H9 (cell line): ENCODE data around the gene ZDHHC12. TPM values are rescaled to one million over a fixed set of nuclear protein-coding genes. Genes with fewer than 3 reads are reported as not detected.

ENCODE experiments used
- DNase-seq: peaks from one replicate; pipeline ENCODE4 v3.0.0-alpha.2; 2017
- H2AFZ ChIP-seq: one replicate; pipeline ENCODE4 v1.6.1; 2013; ENCODE audit warnings: mild to moderate bottlenecking, low read length, control low read depth, moderate library complexity
- H2AK5ac ChIP-seq: 2 replicates; pipeline ENCODE4 v1.6.1; 2013; ENCODE audit warnings: low read length, control low read depth, mixed read lengths; ENCODE audit not compliant: insufficient read length
- H2BK120ac ChIP-seq: one replicate; pipeline ENCODE4 v1.6.1; 2013; ENCODE audit warnings: low read depth, mild to moderate bottlenecking, low read length, control low read depth, inconsistent platforms; ENCODE audit not compliant: poor library complexity, severe bottlenecking
- H2BK12ac ChIP-seq: 2 replicates; pipeline ENCODE4 v1.6.1; 2013; ENCODE audit warnings: low read length, control low read depth, mixed read lengths, low read depth; ENCODE audit not compliant: insufficient read length
- H2BK15ac ChIP-seq: 2 replicates; pipeline ENCODE4 v1.6.1; 2013; ENCODE audit warnings: low read depth, low read length, control low read depth
- H2BK20ac ChIP-seq: one replicate; pipeline ENCODE4 v1.6.1; 2013; ENCODE audit warnings: low read depth, mild to moderate bottlenecking, low read length, control low read depth, inconsistent platforms; ENCODE audit not compliant: poor library complexity, severe bottlenecking
- H2BK5ac ChIP-seq: 2 replicates; pipeline ENCODE4 v1.6.1; 2013; ENCODE audit warnings: low read length, control low read depth, mixed read lengths; ENCODE audit not compliant: insufficient read length
- H3K14ac ChIP-seq: 2 replicates; pipeline ENCODE4 v1.6.1; 2013; ENCODE audit warnings: low read length, control low read depth; ENCODE audit not compliant: insufficient read depth
- H3K18ac ChIP-seq: 2 replicates; pipeline ENCODE4 v1.6.1; 2013; ENCODE audit warnings: low read depth, mild to moderate bottlenecking, mixed read lengths, low read length, control low read depth; ENCODE audit not compliant: insufficient read length
- H3K23ac ChIP-seq: 2 replicates; pipeline ENCODE4 v1.6.1; 2013; ENCODE audit warnings: low read length, control low read depth, mixed read lengths, low read depth; ENCODE audit not compliant: insufficient read length
- H3K23me2 ChIP-seq: 2 replicates; pipeline ENCODE4 v1.6.1; 2013; ENCODE audit warnings: low read depth, mild to moderate bottlenecking, mixed read lengths, low read length, control low read depth; ENCODE audit not compliant: insufficient read length, poor library complexity, severe bottlenecking
- H3K27ac ChIP-seq: 2 replicates; pipeline ENCODE4 v1.5.1; 2013; ENCODE audit warnings: low read length, control low read depth, mixed read lengths, low read depth; ENCODE audit not compliant: insufficient read length
- H3K27me3 ChIP-seq: 2 replicates; pipeline ENCODE4 v1.6.1; 2013; ENCODE audit warnings: low read length, control low read depth, inconsistent platforms; ENCODE audit not compliant: insufficient read depth
- H3K4ac ChIP-seq: 2 replicates; pipeline ENCODE4 v1.6.1; 2013; ENCODE audit warnings: low read depth, mild to moderate bottlenecking, control low read depth, inconsistent platforms, low read length, moderate library complexity
- H3K4me1 ChIP-seq: 2 replicates; pipeline ENCODE4 v1.6.1; 2013; ENCODE audit warnings: low read length, control low read depth, inconsistent platforms; ENCODE audit not compliant: insufficient read depth
- H3K4me2 ChIP-seq: 2 replicates; pipeline ENCODE4 v1.6.1; 2013; ENCODE audit warnings: low read length, control low read depth, mixed read lengths; ENCODE audit not compliant: insufficient read length, insufficient read depth
- H3K56ac ChIP-seq: 2 replicates; pipeline ENCODE4 v1.6.1; 2013; ENCODE audit warnings: low read depth, mild to moderate bottlenecking, mixed read lengths, low read length, control low read depth; ENCODE audit not compliant: insufficient read length
- H3K79me1 ChIP-seq: 2 replicates; pipeline ENCODE4 v1.6.1; 2013; ENCODE audit warnings: low read depth, mild to moderate bottlenecking, moderate library complexity, low read length, control low read depth, inconsistent platforms; ENCODE audit not compliant: insufficient read depth, poor library complexity, severe bottlenecking
- H3K79me2 ChIP-seq: 2 replicates; pipeline ENCODE4 v1.6.1; 2013; ENCODE audit warnings: low read length, control low read depth, inconsistent platforms; ENCODE audit not compliant: insufficient read depth
- H3K9ac ChIP-seq: 2 replicates; pipeline ENCODE4 v1.6.1; 2013; ENCODE audit warnings: low read length, control low read depth, mixed read lengths; ENCODE audit not compliant: insufficient read length; ENCODE audit errors: extremely low read depth
- H3K9me3 ChIP-seq: one replicate; pipeline ENCODE4 v1.6.1; 2013; ENCODE audit warnings: low read depth, low read length, inconsistent platforms; ENCODE audit not compliant: control insufficient read depth
- H3T11ph ChIP-seq: one replicate; pipeline ENCODE4 v1.6.1; 2013; ENCODE audit warnings: mild to moderate bottlenecking, low read length, control low read depth, inconsistent platforms
- H4K20me1 ChIP-seq: one replicate; pipeline ENCODE4 v1.6.1; 2013; ENCODE audit not compliant: control insufficient read depth, insufficient read length, insufficient read depth
- H4K5ac ChIP-seq: 2 replicates; pipeline ENCODE4 v1.6.1; 2013; ENCODE audit warnings: low read depth, mild to moderate bottlenecking, mixed read lengths, low read length, control low read depth; ENCODE audit not compliant: insufficient read length
- H4K8ac ChIP-seq: replicated peaks from 2 replicates; pipeline ENCODE4 v1.6.1; 2013; ENCODE audit warnings: low read length, control low read depth, mixed read lengths, low read depth; ENCODE audit not compliant: insufficient read length
- H4K91ac ChIP-seq: 2 replicates; pipeline ENCODE4 v1.6.1; 2013; ENCODE audit warnings: low read depth, mild to moderate bottlenecking, moderate library complexity, mixed read lengths, low read length, control low read depth; ENCODE audit not compliant: insufficient read length
- H3K27ac Mint-ChIP-seq, 3 experiments: 2 replicates in 2 of 3; 3 replicates in 1 of 3; pipeline ENCODE4 v1.8.0; 2020 to 2021; ENCODE audit warnings: mixed read lengths in 3 of 3, mild to moderate bottlenecking in 1 of 3, moderate library complexity in 1 of 3
- H3K27me3 Mint-ChIP-seq: 2 replicates; pipeline ENCODE4 v1.8.0; 2021; ENCODE audit warnings: low read depth, mild to moderate bottlenecking, moderate library complexity, mixed read lengths
- H3K36me3 Mint-ChIP-seq, 3 experiments: 2 replicates in 2 of 3; 3 replicates in 1 of 3; pipeline ENCODE4 v1.8.0; 2020 to 2021; ENCODE audit warnings: low read depth in 3 of 3, mixed read lengths in 3 of 3; ENCODE audit not compliant: insufficient read depth in 1 of 3
- H3K4me1 Mint-ChIP-seq, 2 experiments: 2 replicates each; pipeline ENCODE4 v1.8.0; 2020; ENCODE audit warnings: mixed read lengths in 2 of 2
- H3K4me3 Mint-ChIP-seq, 2 experiments: 2 replicates in 1 of 2; 3 replicates in 1 of 2; pipeline ENCODE4 v1.8.0; 2020 to 2021; ENCODE audit warnings: mild to moderate bottlenecking in 2 of 2, mixed read lengths in 2 of 2, moderate library complexity in 1 of 2
- H3K9me3 Mint-ChIP-seq, 2 experiments: 2 replicates in 1 of 2; 3 replicates in 1 of 2; pipeline ENCODE4 v1.8.0; 2020; ENCODE audit warnings: mild to moderate bottlenecking in 2 of 2, mixed read lengths in 2 of 2, moderate library complexity in 1 of 2
- CTCF ChIP-seq: fragments of 200-600 bp; sonication (generic); conservative IDR thresholded peaks from 3 replicates; pipeline ENCODE4 v1.8.0; 2021; ENCODE audit warnings: antibody characterized with exemption, mild to moderate bottlenecking
- WGBS: extraction: QIAGEN DNeasy Blood & Tissue Kit; methylation state at CpG from one replicate; pipeline ENCODE4 v1.1.7; 2013; ENCODE audit warnings: missing lambda C conversion rate, low lambda C conversion rate, mixed read lengths; ENCODE audit not compliant: insufficient read length; ENCODE audit errors: extremely low coverage; 5-methylcytosine and 5-hydroxymethylcytosine counted together
- long read RNA-seq: library from polyadenylated mRNA; unstranded; transcript quantifications from one replicate; pipeline ENCODE4 v2.0.0, GENCODE V29; 2020
- total RNA-seq: library from RNA; stranded (reverse); gene quantifications from 2 replicates; pipeline ENCODE4 v1.2.1, GENCODE V29; 2021

Gene ZDHHC12
- total RNA-seq = 42.8 and 45.8 TPM in 2 replicates
- long read RNA-seq, transcript ZDHHC12-201 (5 exons, 1,129 nt) = major isoform, 203 of 257 reads
- long read RNA-seq, partial matches to known transcripts = 20 of 257 reads
- long read RNA-seq, other reads (novel, unspliced or antisense) = 34 of 257 reads

GRCh38 chr9:128723866-128724743 is at the start of gene ZDHHC12:
Gene ZDHHC12, minus strand, starts transcription at chr9:128724127. Its CDS starts 34 bp downstream, at chr9:128724093.
- H3K27me3 Mint-ChIP-seq = no peaks in the 10 kb centered on the region; the same call in none of the 2 replicates
- no peak within 1 kb of the TSS for H4K8ac ChIP-seq
- peaks cover 2 to 32% (median 25%) of the 10 kb centered on the region in 3 experiments; a peak in 5 of 7 replicates for H3K36me3 Mint-ChIP-seq
- H3K9ac ChIP-seq = peak within 1 kb of the TSS; percentile 84
- H2BK20ac ChIP-seq = no peak within 1 kb of the TSS
- peak within 1 kb of the TSS; percentile 92 to 96 (median 94) for H3K27ac Mint-ChIP-seq
- no peak within 1 kb of the TSS for H3K18ac ChIP-seq
- H3K23me2 ChIP-seq = peaks cover 4% of the 10 kb centered on the region
- no peak within 1 kb of the TSS for H3T11ph ChIP-seq
- H3K23ac ChIP-seq = no peak within 1 kb of the TSS
- H3K9me3 Mint-ChIP-seq = no peaks in the 10 kb centered on the region; a peak in 2 of 5 replicates
- H3K79me2 ChIP-seq = no peaks in the 10 kb centered on the region
- no peaks in the 10 kb centered on the region for H3K9me3 ChIP-seq
- H3K27me3 ChIP-seq = no peaks in the 10 kb centered on the region
- H3K14ac ChIP-seq = peak within 1 kb of the TSS; percentile 69
- H2BK120ac ChIP-seq = no peak within 1 kb of the TSS
- no peak within 1 kb of the TSS for H2AFZ ChIP-seq
- no peak within 1 kb of the TSS for H2BK15ac ChIP-seq
- H4K20me1 ChIP-seq = no peaks in the 10 kb centered on the region
- H3K4ac ChIP-seq = no peak within 1 kb of the TSS
- no peak within 1 kb of the TSS for H4K91ac ChIP-seq
- peak within 1 kb of the TSS; percentile 39 for H3K27ac ChIP-seq
- no peaks in the 10 kb centered on the region for H3K79me1 ChIP-seq
- no peak within 1 kb of the TSS for H3K56ac ChIP-seq
- peaks cover 22 to 23% of the 10 kb centered on the region in 2 experiments for H3K4me1 Mint-ChIP-seq
- peak within 1 kb of the TSS; percentile 92 to 95 for H3K4me3 Mint-ChIP-seq
- no peak within 1 kb of the TSS for H2BK12ac ChIP-seq
- no peak for TF ChIP-seq CTCF
- H4K5ac ChIP-seq = no peak within 1 kb of the TSS
- no peak within 1 kb of the TSS for H2BK5ac ChIP-seq
- no CpG with 5 or more reads among the region's 68 CpGs for WGBS
- H2AK5ac ChIP-seq = no peak within 1 kb of the TSS
- peak within 1 kb of the TSS; percentile 91 for H3K4me2 ChIP-seq
- no peaks in the 10 kb centered on the region; the same call in 1 of the 2 replicates for H3K4me1 ChIP-seq
- DNase-seq = peak; percentile 99
